ENCODE measurements around the gene OR9A2. TPM values are rescaled to one million over a fixed set of nuclear protein-coding genes. Genes with fewer than 3 reads are reported as not detected.

The OR9A2 gene
- polyA plus RNA-seq, 3 donors, result not detected

GRCh38 chr7:143068446-143068845, 41.5 kb upstream of the OR9A2 start:
- no peak for TF ChIP-seq CTCF (IDR thresholded peaks at IDR 0.05)
- WGBS (ENCODE audit: insufficient coverage), result 88% methylated on average over 1 of the region's 2 CpGs
- intact Hi-C loops (cut with micrococcal nuclease), result no loop called here
- Histone ChIP-seq H3K79me2 (ENCODE audit: insufficient read depth, low read length) (no peaks in the 10 kb centered on the region), H3K36me3 (replicated peaks in 1 of 2; ENCODE audit: control insufficient read depth in 1 of 2, insufficient read depth in 2 of 2, low read length in 2 of 2) (no peaks in the 10 kb centered on the region), H3K27me3 (ENCODE audit: control insufficient read depth in 2 of 2, insufficient read depth in 2 of 2, low read length in 2 of 2) (no peaks in the 10 kb centered on the region), H3K4me3 (replicated peaks in 1 of 3; ENCODE audit: low read depth in 2 of 3, low read length in 3 of 3) (no peak overlapping the region), H3K4me1 (ENCODE audit: control insufficient read depth in 1 of 2, insufficient read depth in 2 of 2, low read length in 2 of 2) (no peaks in the 10 kb centered on the region), H3K4me2 (replicated peaks; ENCODE audit: extremely low read depth, low read length, poor library complexity, severe bottlenecking) (no peak overlapping the region), H2AFZ (ENCODE audit: insufficient read depth, low read depth, low read length, poor library complexity, severe bottlenecking) (no peak overlapping the region), H4K20me1 (ENCODE audit: insufficient read depth, low read length) (no peaks in the 10 kb centered on the region), H3K9me3 (replicated peaks in 1 of 2; ENCODE audit: control insufficient read depth in 1 of 2, insufficient read depth in 1 of 2, low read length in 2 of 2) (no peaks in the 10 kb centered on the region), H3K9ac (ENCODE audit: insufficient read depth, low read length, poor library complexity, severe bottlenecking) (no peak overlapping the region), H3K27ac (ENCODE audit: low read depth in 1 of 2, low read length in 2 of 2) (no peak overlapping the region)
- Mint-ChIP-seq H3K36me3 (no peaks in the 10 kb centered on the region), H3K27ac (no peak overlapping the region), H3K4me1 (no peaks in the 10 kb centered on the region), H3K27me3 (ENCODE audit: low read depth in 3 of 3) (peaks cover 2 to 5% (median 2%) of the 10 kb centered on the region in 3 donors), H3K9me3 (peaks cover 0 to 11% (median 7%) of the 10 kb centered on the region in 7 donors), H3K4me3 (no peak overlapping the region)
- DNase-seq, result no peak

GRCh38 chr7:143063741-143064140, 36.8 kb upstream of the OR9A2 start:
- Histone ChIP-seq H3K27me3 (ENCODE audit: control insufficient read depth in 2 of 2, insufficient read depth in 2 of 2, low read length in 2 of 2) (no peaks in the 10 kb centered on the region), H3K27ac (ENCODE audit: low read depth in 1 of 2, low read length in 2 of 2) (no peak overlapping the region), H3K36me3 (replicated peaks in 1 of 2; ENCODE audit: control insufficient read depth in 1 of 2, insufficient read depth in 2 of 2, low read length in 2 of 2) (no peaks in the 10 kb centered on the region), H3K4me3 (replicated peaks in 1 of 3; ENCODE audit: low read depth in 2 of 3, low read length in 3 of 3) (no peak overlapping the region), H3K4me1 (ENCODE audit: control insufficient read depth in 1 of 2, insufficient read depth in 2 of 2, low read length in 2 of 2) (no peaks in the 10 kb centered on the region), H3K9me3 (replicated peaks in 1 of 2; ENCODE audit: control insufficient read depth in 1 of 2, insufficient read depth in 1 of 2, low read length in 2 of 2) (peaks cover 0 to 5% of the 10 kb centered on the region in 2 donors), H4K20me1 (ENCODE audit: insufficient read depth, low read length) (no peaks in the 10 kb centered on the region), H3K4me2 (replicated peaks; ENCODE audit: extremely low read depth, low read length, poor library complexity, severe bottlenecking) (no peak overlapping the region), H3K9ac (ENCODE audit: insufficient read depth, low read length, poor library complexity, severe bottlenecking) (no peak overlapping the region), H3K79me2 (ENCODE audit: insufficient read depth, low read length) (no peaks in the 10 kb centered on the region), H2AFZ (ENCODE audit: insufficient read depth, low read depth, low read length, poor library complexity, severe bottlenecking) (no peak overlapping the region)
- TF ChIP-seq CTCF (IDR thresholded peaks at IDR 0.05), result no peak
- H3K9me3 Mint-ChIP-seq, result peaks cover 1 to 13% (median 10%) of the 10 kb centered on the region in 7 donors
- 83% methylated on average over 2 of the region's 3 CpGs for WGBS (ENCODE audit: insufficient coverage)
- no peak overlapping the region for H3K27ac Mint-ChIP-seq
- no peak overlapping the region for H3K4me3 Mint-ChIP-seq
- no peak for DNase-seq
- H3K27me3 Mint-ChIP-seq (ENCODE audit: low read depth in 3 of 3), result peaks cover 0 to 2% (median 0%) of the 10 kb centered on the region in 3 donors
- peaks cover 9% of the 10 kb centered on the region for H3K4me1 Mint-ChIP-seq
- no peaks in the 10 kb centered on the region for H3K36me3 Mint-ChIP-seq
- intact Hi-C loops (cut with micrococcal nuclease), result no loop called here

All from CD14-positive monocyte (primary cell).